Tibial nerve (tissue), 4 donors: ENCODE data around the gene SNX15.

Experiments used
- EP300 ChIP-seq, 2 donors: sonication (generic); formaldehyde crosslinking; IDR thresholded peaks; one replicate each; pipeline ENCODE4 v1.6.1; 2017; ENCODE audit warnings: antibody characterized with exemption in 2 of 2, mild to moderate bottlenecking in 1 of 2
- POLR2A ChIP-seq, 2 donors: fragments of 450-650 bp; IDR thresholded peaks; one replicate each; pipeline ENCODE4 v1.6.1; 2017; ENCODE audit warnings: antibody characterized with exemption in 2 of 2, mild to moderate bottlenecking in 2 of 2, moderate library complexity in 2 of 2
- TF ChIP-seq, protein P1 (sequence below), 5 experiments: fragments of 200-600 bp in 3 of 5; fragments of 450-650 bp in 2 of 5; sonication (generic) in 3 of 5; IDR thresholded peaks; one replicate each; pipeline ENCODE4 v1.5.1; 2016 to 2019; ENCODE audit warnings: antibody characterized with exemption in 5 of 5, mild to moderate bottlenecking in 3 of 5, moderate library complexity in 2 of 5

DNA sequence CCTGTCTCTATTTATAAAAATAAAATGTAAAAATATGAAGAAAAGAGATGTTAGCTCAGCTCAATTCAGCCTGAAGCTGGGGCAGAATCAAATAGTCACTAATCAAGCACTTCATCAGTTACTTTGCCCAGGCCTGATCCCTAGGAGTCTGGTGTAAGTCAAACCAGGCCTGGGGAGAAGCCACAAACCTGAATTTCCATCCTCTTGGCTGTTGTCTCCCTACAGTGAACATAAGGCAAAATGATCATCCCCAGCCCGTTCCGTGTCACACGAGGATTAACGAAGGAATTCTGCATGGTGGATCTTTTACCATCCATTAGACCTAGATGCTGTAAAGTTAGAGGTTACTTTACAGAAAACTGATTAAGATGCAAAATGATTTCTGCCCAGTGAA is 37.6 kb downstream of the SNX15 start:
- TF ChIP-seq POLR2A (IDR thresholded peaks at IDR 0.05) (no peak), EP300 (IDR thresholded peaks at IDR 0.05) (no peak)
- TF ChIP-seq, protein P1, sequence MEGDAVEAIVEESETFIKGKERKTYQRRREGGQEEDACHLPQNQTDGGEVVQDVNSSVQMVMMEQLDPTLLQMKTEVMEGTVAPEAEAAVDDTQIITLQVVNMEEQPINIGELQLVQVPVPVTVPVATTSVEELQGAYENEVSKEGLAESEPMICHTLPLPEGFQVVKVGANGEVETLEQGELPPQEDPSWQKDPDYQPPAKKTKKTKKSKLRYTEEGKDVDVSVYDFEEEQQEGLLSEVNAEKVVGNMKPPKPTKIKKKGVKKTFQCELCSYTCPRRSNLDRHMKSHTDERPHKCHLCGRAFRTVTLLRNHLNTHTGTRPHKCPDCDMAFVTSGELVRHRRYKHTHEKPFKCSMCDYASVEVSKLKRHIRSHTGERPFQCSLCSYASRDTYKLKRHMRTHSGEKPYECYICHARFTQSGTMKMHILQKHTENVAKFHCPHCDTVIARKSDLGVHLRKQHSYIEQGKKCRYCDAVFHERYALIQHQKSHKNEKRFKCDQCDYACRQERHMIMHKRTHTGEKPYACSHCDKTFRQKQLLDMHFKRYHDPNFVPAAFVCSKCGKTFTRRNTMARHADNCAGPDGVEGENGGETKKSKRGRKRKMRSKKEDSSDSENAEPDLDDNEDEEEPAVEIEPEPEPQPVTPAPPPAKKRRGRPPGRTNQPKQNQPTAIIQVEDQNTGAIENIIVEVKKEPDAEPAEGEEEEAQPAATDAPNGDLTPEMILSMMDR (IDR thresholded peaks at IDR 0.05), result no peak
